NB4 (cell line): ENCODE data around the gene UTF1.

Source experiments
- CTCF ChIP-seq: IDR thresholded peaks from one replicate; pipeline ENCODE4 v1.5.1; 2012; ENCODE audit warnings: low read depth, low read length
- POLR2A ChIP-seq: IDR thresholded peaks from 2 replicates; pipeline ENCODE4 v1.6.1; 2011; ENCODE audit warnings: mild to moderate bottlenecking; ENCODE audit not compliant: insufficient read length; ENCODE audit errors: extremely low read depth

GRCh38 chr10:133196936-133197758 lies 32.9 kb upstream of the UTF1 start:
- no peak for TF ChIP-seq CTCF
- no peak for TF ChIP-seq POLR2A
